ENCODE measurements around the gene CAMK2D. TPM values are rescaled to one million over a fixed set of nuclear protein-coding genes. Genes with fewer than 3 reads are reported as not detected.
A peak's percentile ranks its signal among the peaks of the same experiment; 100 is the strongest.

CAMK2D gene
- total RNA-seq, 1 donor from 2014 or later: 46.1 TPM

- intact Hi-C loops (cut with DNase I): no loop called here
- no peak for ATAC-seq
- Histone ChIP-seq H3K27ac (no peak overlapping the region), H3K36me3 (no peaks in the 10 kb centered on the region), H3K4me1 (peaks cover 12% of the 10 kb centered on the region), H3K9me3 (no peaks in the 10 kb centered on the region), H3K4me3 (no peak overlapping the region), H3K27me3 (no peaks in the 10 kb centered on the region)
- DNase-seq: no peak
- no peak for TF ChIP-seq CTCF (IDR thresholded peaks at IDR 0.05)
Measured at GRCh38 chr4:113561758-113562157, 199.8 kb downstream of the CAMK2D start.

- Histone ChIP-seq H3K9me3 (no peaks in the 10 kb centered on the region), H3K4me3 (no peak overlapping the region), H3K4me1 (peaks cover 12% of the 10 kb centered on the region), H3K36me3 (no peaks in the 10 kb centered on the region), H3K27me3 (no peaks in the 10 kb centered on the region), H3K27ac (no peak overlapping the region)
- TF ChIP-seq CTCF (IDR thresholded peaks at IDR 0.05): no peak
- ATAC-seq: no peak
- no peak for DNase-seq
- intact Hi-C loops (cut with DNase I): no loop called here
Measured at GRCh38 chr4:113561092-113561491, 200.4 kb downstream of the CAMK2D start.

GRCh38 chr4:113560579-113560978, 201.0 kb downstream of the CAMK2D start:
- H3K4me1 ChIP-seq: peaks cover 12% of the 10 kb centered on the region
- H3K9me3 ChIP-seq: no peaks in the 10 kb centered on the region
- DNase-seq (no peak), ATAC-seq (no peak)
- TF ChIP-seq CTCF (IDR thresholded peaks at IDR 0.05): no peak
- no peak overlapping the region for H3K27ac ChIP-seq
- H3K27me3 ChIP-seq: no peaks in the 10 kb centered on the region
- no peaks in the 10 kb centered on the region for H3K36me3 ChIP-seq
- intact Hi-C loops (cut with DNase I): no loop called here
- no peak overlapping the region for H3K4me3 ChIP-seq

GRCh38 chr4:113559947-113560346, 201.6 kb downstream of the CAMK2D start:
- intact Hi-C loops (cut with DNase I): loop anchor here (10.0 kb wide), 1 partner anchor 195 kb away; no protein-coding TSS in a partner anchor

GRCh38 chr4:113556382-113557134, 205.0 kb downstream of the CAMK2D start:
- intact Hi-C loops (cut with DNase I): loop anchor here (10.0 kb wide), 1 partner anchor 198 kb away; no protein-coding TSS in a partner anchor
- peaks cover 5% of the 10 kb centered on the region for H3K4me1 ChIP-seq
- H3K27me3 ChIP-seq: no peaks in the 10 kb centered on the region
- DNase-seq: no peak
- TF ChIP-seq CTCF (IDR thresholded peaks at IDR 0.05): no peak
- no peaks in the 10 kb centered on the region for H3K36me3 ChIP-seq
- H3K9me3 ChIP-seq: no peaks in the 10 kb centered on the region
- ATAC-seq: peak; percentile 66
- H3K27ac ChIP-seq: peak overlapping the region; percentile 82
- no peak overlapping the region for H3K4me3 ChIP-seq

More at GRCh38 chr4:113559947-113560346, 201.6 kb downstream of the CAMK2D start:
- DNase-seq: no peak
- no peak overlapping the region for H3K4me3 ChIP-seq
- no peak overlapping the region for H3K27ac ChIP-seq
- no peak for TF ChIP-seq CTCF (IDR thresholded peaks at IDR 0.05)
- H3K4me1 ChIP-seq: peaks cover 8% of the 10 kb centered on the region
- no peaks in the 10 kb centered on the region for H3K36me3 ChIP-seq
- ATAC-seq: no peak
- no peaks in the 10 kb centered on the region for H3K27me3 ChIP-seq
- H3K9me3 ChIP-seq: no peaks in the 10 kb centered on the region
